HG03196 (cell line): ENCODE measurements around the gene SP140L.
"Not testable (repeated sequence)": the region's sequence is repeated elsewhere in the genome, so short reads cannot be mapped to it uniquely, and the experiment has no call there.

Source experiments
- ATAC-seq: cut with Tn5 transposase; IDR thresholded peaks from one replicate; pipeline ENCODE4 v1.9.1; 2021; ENCODE audit not compliant: unreplicated experiment

The SP140L gene

DNA sequence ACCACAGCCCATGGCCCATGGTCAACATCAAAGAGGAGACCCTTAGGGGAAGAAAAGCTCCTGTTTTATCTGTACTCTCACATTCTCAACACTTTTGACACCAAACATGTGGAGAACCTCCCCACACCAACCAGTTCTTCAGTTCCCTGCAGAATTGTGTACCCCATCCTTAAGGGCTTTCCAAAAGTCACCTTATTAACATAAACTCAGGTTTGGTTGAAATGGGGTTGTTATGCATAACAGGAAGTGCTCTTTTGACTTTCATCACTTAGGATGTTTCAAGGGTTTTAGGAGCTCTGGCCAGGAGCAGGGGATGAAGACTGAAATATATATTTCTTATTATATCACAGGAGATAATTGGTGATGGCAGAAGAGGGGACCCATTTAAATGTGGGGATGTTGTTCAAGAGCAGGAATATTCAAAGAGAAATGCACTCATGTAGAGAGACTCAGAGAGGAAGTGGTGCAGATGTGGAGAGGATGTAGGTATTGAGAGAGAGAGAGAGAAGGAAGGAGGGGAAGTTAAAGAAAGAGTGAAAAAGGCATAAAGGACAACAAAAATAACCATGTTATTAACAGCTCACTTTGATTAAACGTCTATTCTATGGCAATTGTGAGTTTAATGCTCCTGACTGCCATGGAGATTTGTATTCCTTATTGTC lies 35.2 kb downstream of the SP140L start:
- no peak for ATAC-seq

- ATAC-seq, result no peak
Observed at GRCh38 chr2:230382108-230382507, 55.1 kb downstream of the SP140L start.

DNA sequence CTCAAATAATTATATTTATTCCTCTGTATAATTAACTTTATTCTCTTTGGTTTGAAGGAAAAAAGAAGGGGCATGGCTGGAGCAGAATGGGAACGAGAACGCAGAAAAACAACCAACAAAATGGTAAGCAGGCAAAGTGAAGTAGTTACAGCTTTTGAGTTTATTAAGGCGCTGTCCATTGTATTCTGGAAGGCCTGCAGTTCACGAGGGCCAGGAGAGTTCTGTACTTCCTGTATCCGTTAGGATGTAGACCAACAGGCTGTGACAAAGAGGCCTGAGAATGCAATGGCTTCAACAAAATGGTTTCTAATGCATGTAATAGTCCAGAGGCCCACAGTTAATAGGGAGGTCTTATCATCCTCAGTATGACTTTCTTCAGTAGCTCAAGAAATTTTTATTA lies 56.5 kb downstream of the SP140L start:
- ATAC-seq, result no peak

- no peak for ATAC-seq
Observed at GRCh38 chr2:230384986-230385385, 58.0 kb downstream of the SP140L start.

- ATAC-seq, result no peak
Observed at GRCh38 chr2:230394301-230394700, 67.3 kb downstream of the SP140L start.

DNA sequence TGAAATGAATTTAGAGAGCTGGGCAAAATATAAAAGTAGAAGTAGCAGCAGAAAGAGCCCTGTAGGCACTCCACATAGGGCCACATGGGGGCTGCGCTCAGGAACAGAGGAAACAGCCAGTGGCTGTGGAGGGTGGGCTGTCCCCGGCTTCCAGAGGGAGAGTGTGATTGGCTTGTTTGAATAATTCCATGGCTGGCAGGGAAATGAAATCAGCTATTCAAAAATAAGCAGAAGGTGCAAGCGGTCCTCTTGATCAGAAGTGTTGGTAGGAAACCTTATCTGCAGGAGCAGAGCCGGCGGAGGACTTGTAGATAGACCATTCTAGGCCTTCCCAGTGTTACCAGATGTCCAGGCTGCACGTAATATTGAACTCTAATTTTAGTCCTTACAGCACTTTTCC lies 71.7 kb downstream of the SP140L start:
- ATAC-seq, result not testable (repeated sequence)

- ATAC-seq, result no peak
Observed at GRCh38 chr2:230400041-230400440, 73.0 kb downstream of the SP140L start.

- no peak for ATAC-seq
Observed at GRCh38 chr2:230400454-230400853, 73.5 kb downstream of the SP140L start.

GRCh38 chr2:230401026-230401425 lies 74.0 kb downstream of the SP140L start:
- ATAC-seq, result not testable (repeated sequence)

- ATAC-seq, result no peak
Observed at GRCh38 chr2:230403746-230404145, 76.8 kb downstream of the SP140L start.

DNA sequence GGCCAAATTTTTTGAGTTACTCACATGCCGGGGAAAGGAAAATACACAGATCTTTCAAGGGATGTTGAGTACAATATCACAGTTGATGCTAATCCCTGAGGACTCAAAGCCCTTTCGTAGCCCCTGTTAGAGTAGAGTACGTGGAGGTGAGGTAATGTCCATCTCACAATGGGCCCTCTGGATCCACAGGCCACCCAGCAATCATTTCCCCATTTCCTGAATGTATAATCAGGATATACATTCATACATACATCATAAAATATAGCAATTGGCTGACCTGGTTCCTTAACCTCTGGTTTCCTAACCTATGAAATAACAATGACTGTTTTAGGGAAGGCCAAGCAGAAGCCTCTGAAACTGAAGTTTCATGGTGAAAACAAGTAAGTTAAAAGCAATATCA lies 78.8 kb downstream of the SP140L start:
- ATAC-seq, result no peak

DNA sequence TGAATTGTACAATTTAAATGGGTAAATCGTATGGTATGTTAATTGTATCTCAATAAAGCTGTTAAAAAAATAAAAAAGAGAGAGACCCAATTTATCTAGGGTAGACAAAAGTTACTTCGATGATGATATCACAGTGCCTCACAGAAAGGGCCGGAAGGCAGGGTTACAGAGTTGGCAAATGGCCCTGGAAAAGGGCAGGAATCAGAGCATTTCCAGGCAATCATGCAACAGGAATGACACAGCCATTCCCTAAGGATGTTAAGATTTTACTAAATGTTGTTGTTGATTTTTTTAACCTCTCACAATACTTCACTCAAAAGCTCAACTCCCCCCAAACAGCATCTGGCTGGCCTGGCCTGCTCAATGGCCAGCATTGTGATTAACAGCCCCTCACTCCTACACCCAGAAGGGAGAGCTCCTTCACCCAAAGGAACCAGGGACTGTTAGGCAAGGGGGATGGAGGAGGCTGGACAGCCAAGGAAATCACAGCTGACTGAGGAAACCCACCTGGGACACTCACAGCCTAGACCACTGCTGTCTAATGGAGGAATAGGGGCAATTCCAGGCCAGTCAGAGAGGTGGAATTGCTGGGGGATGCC lies 81.3 kb downstream of the SP140L start:
- ATAC-seq, result no peak

DNA sequence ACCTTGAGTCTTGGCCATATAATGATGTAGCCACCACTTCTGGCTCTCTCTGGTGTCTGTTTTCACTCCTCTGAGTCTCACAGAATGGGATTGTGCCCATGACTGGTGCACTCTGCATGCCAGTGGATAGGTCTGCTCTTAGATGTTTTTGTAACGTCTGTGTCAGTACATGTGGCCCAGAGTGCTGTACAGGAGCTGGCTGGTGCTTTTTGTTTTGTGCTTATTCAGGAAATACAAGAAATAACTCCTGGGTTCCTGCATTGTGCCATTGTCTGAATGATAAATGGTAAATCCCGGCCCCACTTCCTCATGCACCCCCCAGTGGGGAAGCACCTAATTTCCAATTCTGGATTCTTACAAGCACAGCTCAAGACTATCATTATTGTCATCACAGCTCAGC lies 82.3 kb downstream of the SP140L start:
- not testable (repeated sequence) for ATAC-seq

DNA sequence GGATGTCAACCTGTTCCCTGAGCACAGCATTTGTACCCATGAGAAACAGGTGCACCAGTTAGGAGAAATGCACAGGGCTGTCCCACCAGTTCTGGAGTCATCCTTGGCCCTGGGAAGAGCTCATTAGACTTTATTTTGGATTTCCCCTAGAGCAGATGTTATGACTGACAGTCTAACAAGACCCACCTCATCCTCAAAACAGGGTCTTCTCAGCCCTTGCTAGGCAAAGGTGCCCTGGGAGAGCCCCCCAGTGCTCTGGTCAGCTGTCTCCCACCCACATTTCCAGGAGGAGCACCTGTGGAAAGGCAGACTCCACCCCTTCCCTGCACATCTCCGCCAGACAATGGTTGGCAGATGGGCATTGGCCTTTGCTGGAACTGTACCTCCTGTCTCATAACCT lies 83.3 kb downstream of the SP140L start:
- no peak for ATAC-seq

- no peak for ATAC-seq
Observed at GRCh38 chr2:230410861-230411569, 84.0 kb downstream of the SP140L start.

DNA sequence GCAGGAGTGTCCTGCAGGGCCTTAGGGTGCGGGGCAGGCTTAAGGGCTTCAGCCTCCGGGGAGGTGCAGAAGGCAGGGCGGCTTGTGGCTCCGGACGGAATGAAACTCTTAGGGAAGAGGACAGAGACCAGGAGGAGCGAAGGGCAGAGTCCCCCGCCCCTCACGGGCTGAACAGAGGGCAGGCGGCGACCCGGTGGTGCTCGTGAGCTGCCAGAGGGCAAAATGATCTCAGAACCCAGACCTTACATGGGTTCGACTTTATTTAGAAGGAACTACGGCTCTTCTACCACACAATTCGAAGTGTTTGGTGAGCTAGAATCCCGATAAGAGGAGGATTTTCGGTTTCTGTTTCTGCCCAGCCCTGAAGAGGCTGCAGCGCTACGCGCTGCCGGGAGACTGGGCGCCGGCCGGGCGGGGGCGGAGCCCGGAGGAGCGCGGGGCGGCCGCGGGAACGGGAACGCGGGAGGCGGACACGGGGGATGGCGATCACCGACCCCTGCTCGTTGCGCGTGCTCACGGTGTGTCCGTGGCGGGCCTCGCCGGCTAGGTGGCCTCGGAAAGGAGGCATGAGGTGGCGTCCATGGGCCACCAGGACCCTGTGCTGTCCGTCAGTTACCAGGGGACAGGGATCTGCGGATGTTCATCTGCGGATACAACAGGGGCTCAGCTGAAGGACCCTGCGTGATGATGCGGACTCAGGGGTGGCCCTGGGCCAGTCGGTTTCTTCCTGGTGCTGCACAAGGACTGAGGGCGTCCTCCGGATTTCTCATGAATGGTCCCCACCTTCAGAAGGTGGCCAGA lies 84.8 kb downstream of the SP140L start:
- peak; percentile 42 for ATAC-seq

DNA sequence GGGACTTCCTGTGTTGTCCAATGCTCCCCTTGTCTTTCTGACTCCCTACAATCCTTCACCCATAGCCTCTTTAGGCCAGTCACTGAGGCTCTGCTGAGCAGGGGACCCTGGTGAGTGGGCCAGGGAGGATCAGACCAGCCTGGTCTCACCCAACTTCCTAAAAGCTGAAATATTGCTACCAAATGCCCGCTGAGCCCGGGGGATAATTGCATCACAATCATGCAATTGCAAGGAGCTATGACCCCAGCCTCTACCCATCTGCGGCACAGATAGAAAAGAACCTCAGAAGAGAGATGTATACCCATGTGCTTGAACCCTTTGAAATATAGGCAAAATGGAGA lies 85.3 kb downstream of the SP140L start:
- no peak for ATAC-seq

- ATAC-seq, result no peak
Observed at GRCh38 chr2:230412846-230413245, 85.9 kb downstream of the SP140L start.

DNA sequence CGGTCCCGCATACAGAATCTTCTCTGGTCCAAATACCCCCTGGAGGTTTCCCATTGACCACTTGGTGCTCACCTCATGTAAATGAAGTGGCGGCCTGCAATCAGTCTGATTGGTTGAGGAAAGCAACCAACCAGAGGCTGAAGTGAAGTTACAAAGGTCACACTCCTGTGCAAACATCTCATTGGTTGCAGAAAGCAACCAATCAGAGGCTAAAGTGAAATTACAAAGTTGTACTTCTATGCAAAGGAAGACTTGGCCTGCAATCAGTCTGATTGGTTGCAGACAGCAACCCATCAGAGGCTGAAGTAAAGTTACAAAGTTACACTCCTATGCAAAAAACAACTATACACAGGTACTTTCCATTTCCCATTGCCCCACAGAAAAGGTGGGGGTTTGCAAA lies 86.5 kb downstream of the SP140L start:
- no peak for ATAC-seq

GRCh38 chr2:230414302-230414701 lies 87.3 kb downstream of the SP140L start:
- ATAC-seq, result no peak

- peak; percentile 71 for ATAC-seq
Observed at GRCh38 chr2:230416061-230416721, 89.2 kb downstream of the SP140L start, which contains the start of gene SP100. Gene SP100 (plus strand): TSS chr2:230416201. CDS start chr2:230416297, 96 bp downstream.
